Activated CD8-positive, alpha-beta T cell treated with anti-CD3 and anti-CD28 coated beads for 36 hours (primary cell): ENCODE results near the gene NDUFS6. TPM values are rescaled to one million over a fixed set of nuclear protein-coding genes. Genes with fewer than 3 reads are reported as not detected.

Source experiments
- ATAC-seq: fragments of 200-7000 bp; cut with Tn5 transposase; one replicate; pipeline ENCODE4 v1.10.0; 2021; ENCODE audit warnings: mild to moderate bottlenecking, moderate library complexity
- CTCF ChIA-PET: fragments of 350-600 bp; sonication (Branson Sonifier 250); formaldehyde crosslinking; loops from one replicate; lab custom pipeline; 2021; ENCODE audit warnings: antibody characterized with exemption; lab: Charles Lee
- POLR2A ChIA-PET: fragments of 350-600 bp; sonication (Branson Sonifier 250); formaldehyde crosslinking; loops from one replicate; lab custom pipeline; 2021; ENCODE audit warnings: antibody characterized with exemption; lab: Charles Lee
- DNase-seq: peaks from one replicate; pipeline ENCODE4 v3.0.0-alpha.2; 2020
- H3K27ac Mint-ChIP-seq: one replicate; pipeline ENCODE4 v1.8.0; 2021; ENCODE audit warnings: mild to moderate bottlenecking, mixed read lengths
- H3K27me3 Mint-ChIP-seq: one replicate; pipeline ENCODE4 v1.8.0; 2021; ENCODE audit warnings: mixed read lengths
- H3K36me3 Mint-ChIP-seq: one replicate; pipeline ENCODE4 v1.8.0; 2021; ENCODE audit warnings: low read depth, mixed read lengths
- H3K4me1 Mint-ChIP-seq: one replicate; pipeline ENCODE4 v1.8.0; 2021; ENCODE audit warnings: low read depth, mixed read lengths
- H3K4me3 Mint-ChIP-seq: one replicate; pipeline ENCODE4 v1.8.0; 2021; ENCODE audit warnings: mild to moderate bottlenecking, moderate library complexity, mixed read lengths
- H3K9me3 Mint-ChIP-seq: one replicate; pipeline ENCODE4 v1.8.0; 2021; ENCODE audit warnings: mixed read lengths
- intact Hi-C: fragments of 100-400 bp; cut with micrococcal nuclease; formaldehyde crosslinking; loops from one replicate; pipeline ENCODE4 v1.10.0; 2022
- total RNA-seq, 2 experiments: library from RNA; stranded (reverse); gene quantifications; one replicate each; pipeline ENCODE4 v1.2.3, GENCODE V29; 2021
- TF ChIP-seq, protein P1 (sequence below): fragments of 200-600 bp; IDR thresholded peaks from one replicate; pipeline ENCODE4 v1.8.0; 2022; ENCODE audit warnings: antibody characterized with exemption, mild to moderate bottlenecking

NDUFS6 gene
- total RNA-seq, 2 experiments from 2014 or later, result 32.2 to 39.1 TPM

DNA sequence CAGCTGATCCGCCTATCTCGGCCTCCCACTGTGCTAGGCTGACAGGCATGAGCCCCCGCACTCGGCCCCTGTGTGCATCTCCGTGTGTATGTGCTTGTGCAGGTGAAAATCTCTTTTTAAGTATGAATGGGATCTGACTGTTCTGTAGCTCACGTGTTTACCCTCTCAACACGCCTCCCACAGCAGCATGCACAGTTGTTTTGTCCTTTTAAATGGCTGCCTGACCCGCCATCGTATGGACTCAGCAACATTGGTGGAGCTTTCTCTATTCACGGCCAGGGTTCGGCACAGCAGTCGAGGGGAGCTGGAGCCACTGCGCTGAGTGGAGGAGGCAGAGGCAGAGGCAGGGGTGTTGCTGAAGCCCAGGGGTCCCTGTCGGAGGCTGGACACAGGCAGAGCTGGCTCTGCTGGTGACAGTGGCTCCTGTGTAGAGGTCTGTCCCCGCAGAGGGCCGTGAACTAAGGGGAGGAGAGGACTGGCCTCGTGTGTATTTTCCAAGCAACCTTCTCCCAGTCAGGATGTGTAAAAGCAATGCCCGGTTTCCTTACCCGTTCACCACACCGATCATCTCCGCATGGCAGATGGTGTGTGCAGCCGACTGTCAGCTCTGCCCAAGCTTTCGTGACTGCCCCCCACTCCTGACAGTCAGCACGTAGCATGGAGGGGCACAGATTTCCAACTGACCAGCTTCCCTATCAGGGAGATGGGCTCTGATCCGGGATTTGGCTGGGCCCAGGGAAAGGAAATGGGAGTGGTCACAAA is 38.9 kb upstream of the NDUFS6 start:
- H3K4me3 Mint-ChIP-seq, result no peak overlapping the region
- no peak overlapping the region for H3K27ac Mint-ChIP-seq
- DNase-seq, result no peak
- POLR2A ChIA-PET, result no interaction called here
- no peaks in the 10 kb centered on the region for H3K4me1 Mint-ChIP-seq
- H3K27me3 Mint-ChIP-seq, result peaks cover 11% of the 10 kb centered on the region
- peaks cover 7% of the 10 kb centered on the region for H3K9me3 Mint-ChIP-seq
- ATAC-seq, result no peak
- no peaks in the 10 kb centered on the region for H3K36me3 Mint-ChIP-seq
- TF ChIP-seq, protein P1, sequence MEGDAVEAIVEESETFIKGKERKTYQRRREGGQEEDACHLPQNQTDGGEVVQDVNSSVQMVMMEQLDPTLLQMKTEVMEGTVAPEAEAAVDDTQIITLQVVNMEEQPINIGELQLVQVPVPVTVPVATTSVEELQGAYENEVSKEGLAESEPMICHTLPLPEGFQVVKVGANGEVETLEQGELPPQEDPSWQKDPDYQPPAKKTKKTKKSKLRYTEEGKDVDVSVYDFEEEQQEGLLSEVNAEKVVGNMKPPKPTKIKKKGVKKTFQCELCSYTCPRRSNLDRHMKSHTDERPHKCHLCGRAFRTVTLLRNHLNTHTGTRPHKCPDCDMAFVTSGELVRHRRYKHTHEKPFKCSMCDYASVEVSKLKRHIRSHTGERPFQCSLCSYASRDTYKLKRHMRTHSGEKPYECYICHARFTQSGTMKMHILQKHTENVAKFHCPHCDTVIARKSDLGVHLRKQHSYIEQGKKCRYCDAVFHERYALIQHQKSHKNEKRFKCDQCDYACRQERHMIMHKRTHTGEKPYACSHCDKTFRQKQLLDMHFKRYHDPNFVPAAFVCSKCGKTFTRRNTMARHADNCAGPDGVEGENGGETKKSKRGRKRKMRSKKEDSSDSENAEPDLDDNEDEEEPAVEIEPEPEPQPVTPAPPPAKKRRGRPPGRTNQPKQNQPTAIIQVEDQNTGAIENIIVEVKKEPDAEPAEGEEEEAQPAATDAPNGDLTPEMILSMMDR, result no peak
- CTCF ChIA-PET, result interaction anchor here (1.0 to 1.2 kb wide), 3 partner anchors 14 to 275 kb away, joined by 3 read pairs; no protein-coding TSS in a partner anchor
- intact Hi-C loops, result loop anchor here (10.0 kb wide), 1 partner anchor 252 kb away; no protein-coding TSS in a partner anchor

DNA sequence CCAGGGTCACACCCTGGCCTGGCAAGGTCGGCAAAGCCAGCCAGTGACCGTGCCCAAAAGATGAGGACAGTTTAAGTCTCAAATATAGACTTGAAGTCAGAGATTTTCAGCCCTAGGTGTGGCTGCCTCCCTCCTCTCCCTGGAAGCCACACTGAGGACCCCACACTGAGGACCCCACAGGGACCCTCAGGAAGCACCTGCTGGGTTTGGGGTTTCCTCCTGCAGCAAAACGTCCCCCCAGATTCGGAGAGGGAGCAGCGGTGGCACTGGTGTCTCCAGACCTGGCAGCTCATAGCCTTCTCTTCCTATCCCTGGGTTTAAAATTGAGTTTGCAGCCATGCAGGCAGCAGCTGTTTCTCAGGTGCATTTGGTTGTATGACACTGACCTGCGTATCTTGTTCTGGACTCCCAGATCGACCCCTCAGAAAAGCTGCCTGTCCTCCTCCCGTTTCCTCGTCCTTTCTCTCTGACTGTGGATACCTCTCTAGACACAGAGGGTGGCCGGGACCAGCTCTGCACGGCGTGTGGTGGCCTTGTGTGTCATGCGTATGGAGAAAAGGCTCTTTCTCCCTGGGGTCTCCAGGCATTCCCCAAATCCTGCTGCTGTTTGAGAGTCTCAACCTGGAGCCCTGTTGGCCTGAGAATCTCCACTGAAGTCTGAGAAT is 38.2 kb upstream of the NDUFS6 start:
- DNase-seq, result no peak
- no peak overlapping the region for H3K4me3 Mint-ChIP-seq
- H3K4me1 Mint-ChIP-seq, result no peaks in the 10 kb centered on the region
- intact Hi-C loops, result loop anchor here (10.0 kb wide), 1 partner anchor 252 kb away; no protein-coding TSS in a partner anchor
- H3K9me3 Mint-ChIP-seq, result peaks cover 7% of the 10 kb centered on the region
- no peak for ATAC-seq
- TF ChIP-seq, protein P1, result no peak
- POLR2A ChIA-PET, result interaction anchor here (0.9 kb wide), 1 partner anchor 38 kb away, joined by 3 read pairs; the partner anchor contains the start of gene NDUFS6
- H3K27ac Mint-ChIP-seq, result no peak overlapping the region
- CTCF ChIA-PET, result interaction anchor here (0.6 to 1.7 kb wide), 11 partner anchors 10 to 274 kb away, joined by 3 to 6 read pairs (median 3); no protein-coding TSS in a partner anchor
- H3K27me3 Mint-ChIP-seq, result peaks cover 11% of the 10 kb centered on the region
- H3K36me3 Mint-ChIP-seq, result no peaks in the 10 kb centered on the region

DNA sequence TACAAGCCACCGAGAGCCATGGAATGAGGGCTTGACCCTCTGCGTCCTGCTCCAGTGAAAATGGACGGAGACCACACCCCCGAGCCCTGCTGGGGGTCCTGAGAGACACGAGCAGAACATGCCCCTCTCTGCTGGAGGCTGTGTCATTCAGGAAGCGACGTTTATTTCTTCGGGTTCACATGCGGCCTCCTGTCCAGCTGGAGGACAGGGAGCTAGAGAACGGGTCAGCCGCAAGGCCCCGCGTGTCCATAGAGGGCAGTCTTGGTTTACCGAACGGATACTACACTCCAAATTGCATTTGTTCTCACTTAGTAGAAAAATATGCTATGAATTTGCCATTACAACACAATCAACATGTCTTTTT is 37.7 kb upstream of the NDUFS6 start:
- POLR2A ChIA-PET, result interaction anchor here (0.9 kb wide), 1 partner anchor 37 kb away, joined by 3 read pairs; the partner anchor contains the start of gene NDUFS6
- peaks cover 11% of the 10 kb centered on the region for H3K27me3 Mint-ChIP-seq
- no peak overlapping the region for H3K4me3 Mint-ChIP-seq
- no peak overlapping the region for H3K27ac Mint-ChIP-seq
- H3K36me3 Mint-ChIP-seq, result no peaks in the 10 kb centered on the region
- H3K9me3 Mint-ChIP-seq, result peaks cover 3% of the 10 kb centered on the region
- H3K4me1 Mint-ChIP-seq, result no peaks in the 10 kb centered on the region
- TF ChIP-seq, protein P1, result peak; percentile 58
- intact Hi-C loops, result loop anchor here (10.0 kb wide), 1 partner anchor 251 kb away; no protein-coding TSS in a partner anchor
- CTCF ChIA-PET, result interaction anchor here (0.6 to 1.7 kb wide), 8 partner anchors 9 to 227 kb away, joined by 3 to 6 read pairs (median 4); no protein-coding TSS in a partner anchor
- DNase-seq (peak; percentile 56), ATAC-seq (no peak)

DNA sequence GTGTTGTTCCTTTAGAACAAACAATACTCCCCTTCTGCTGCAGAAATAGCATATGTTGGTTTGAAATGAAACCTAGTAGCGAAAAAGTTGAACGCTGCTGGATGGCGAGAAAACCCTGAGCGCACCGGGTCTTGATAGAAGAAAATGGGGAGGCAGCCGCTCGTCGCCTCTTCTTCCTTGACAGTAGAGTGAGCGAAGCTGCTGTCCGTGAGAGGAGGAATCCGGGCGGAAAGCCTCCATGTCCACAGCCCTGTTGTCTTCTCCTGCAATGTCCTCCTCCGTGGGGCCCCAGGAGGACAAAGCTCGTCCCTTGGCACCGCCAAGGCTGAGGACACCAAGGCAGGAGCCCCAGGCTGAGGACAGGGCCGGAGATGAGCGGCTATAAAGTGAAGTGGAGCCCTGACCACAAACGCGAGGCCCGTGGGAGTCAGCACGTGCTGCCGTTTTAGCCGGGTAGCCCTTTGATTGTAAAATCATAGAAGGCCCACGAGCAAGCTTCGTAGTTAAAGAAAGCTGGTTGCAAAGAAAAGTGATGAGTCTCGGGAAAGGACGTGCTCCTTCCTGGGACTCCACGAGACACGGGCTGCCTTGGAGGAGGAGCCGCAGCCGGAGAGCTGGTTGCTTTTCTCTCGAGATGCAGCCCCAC is 37.1 kb upstream of the NDUFS6 start:
- no peak for DNase-seq

More for the DNA sequence above, 37.1 kb upstream of the NDUFS6 start:
- Mint-ChIP-seq H3K27me3 (peaks cover 11% of the 10 kb centered on the region), H3K9me3 (no peaks in the 10 kb centered on the region), H3K36me3 (no peaks in the 10 kb centered on the region), H3K4me3 (no peak overlapping the region), H3K4me1 (no peaks in the 10 kb centered on the region), H3K27ac (no peak overlapping the region)
- POLR2A ChIA-PET, result interaction anchor here (0.9 kb wide), 1 partner anchor 37 kb away, joined by 3 read pairs; the partner anchor contains the start of gene NDUFS6
- CTCF ChIA-PET, result interaction anchor here (0.7 to 1.7 kb wide), 8 partner anchors 8 to 56 kb away, joined by 3 to 6 read pairs (median 4); no protein-coding TSS in a partner anchor
- intact Hi-C loops, result loop anchor here (10.0 kb wide), 1 partner anchor 251 kb away; no protein-coding TSS in a partner anchor
- TF ChIP-seq, protein P1, result peak; percentile 17
- ATAC-seq, result no peak
